ENCODE data around the gene ABHD16B.

Gene ABHD16B

GRCh38 chr20:63896264-63897105 is 35.2 kb downstream of the ABHD16B start:
- Histone ChIP-seq H3K4me3 (replicated peaks; ENCODE audit: low read depth, low read length) (peak overlapping the region; percentile 75), H3K27me3 (replicated peaks; ENCODE audit: control insufficient read depth, insufficient read depth, low read length) (no peaks in the 10 kb centered on the region), H3K36me3 (ENCODE audit: control insufficient read depth, insufficient read depth, low read length) (peaks cover 7% of the 10 kb centered on the region)
- no peak for TF ChIP-seq CTCF (IDR thresholded peaks at IDR 0.05; ENCODE audit: insufficient read depth, low read length, poor library complexity, severe bottlenecking)
- peak; percentile 57 for DNase-seq (ENCODE audit: extremely low read depth, insufficient read length)

GRCh38 chr20:63897978-63898561 is 36.8 kb downstream of the ABHD16B start:
- no peak overlapping the region for H3K4me3 ChIP-seq (replicated peaks; ENCODE audit: low read depth, low read length)
- no peak for TF ChIP-seq CTCF (IDR thresholded peaks at IDR 0.05; ENCODE audit: insufficient read depth, low read length, poor library complexity, severe bottlenecking)
- peaks cover 5% of the 10 kb centered on the region for H3K36me3 ChIP-seq (ENCODE audit: control insufficient read depth, insufficient read depth, low read length)
- no peaks in the 10 kb centered on the region for H3K27me3 ChIP-seq (replicated peaks; ENCODE audit: control insufficient read depth, insufficient read depth, low read length)
- no peak for DNase-seq (ENCODE audit: extremely low read depth, insufficient read length)

GRCh38 chr20:63898882-63899558 is 37.7 kb downstream of the ABHD16B start:
- Histone ChIP-seq H3K4me3 (replicated peaks; ENCODE audit: low read depth, low read length) (no peak overlapping the region), H3K27me3 (replicated peaks; ENCODE audit: control insufficient read depth, insufficient read depth, low read length) (no peaks in the 10 kb centered on the region), H3K36me3 (ENCODE audit: control insufficient read depth, insufficient read depth, low read length) (peaks cover 5% of the 10 kb centered on the region)
- no peak for DNase-seq (ENCODE audit: extremely low read depth, insufficient read length)
- TF ChIP-seq CTCF (IDR thresholded peaks at IDR 0.05; ENCODE audit: insufficient read depth, low read length, poor library complexity, severe bottlenecking), result no peak

GRCh38 chr20:63900413-63900812 is 39.1 kb downstream of the ABHD16B start:
- no peak for DNase-seq (ENCODE audit: extremely low read depth, insufficient read length)
- TF ChIP-seq CTCF (IDR thresholded peaks at IDR 0.05; ENCODE audit: insufficient read depth, low read length, poor library complexity, severe bottlenecking), result no peak
- H3K27me3 ChIP-seq (replicated peaks; ENCODE audit: control insufficient read depth, insufficient read depth, low read length), result no peaks in the 10 kb centered on the region

GRCh38 chr20:63903796-63904561 is 42.7 kb downstream of the ABHD16B start:
- no peak for DNase-seq (ENCODE audit: extremely low read depth, insufficient read length)
- H3K4me3 ChIP-seq (replicated peaks; ENCODE audit: low read depth, low read length), result no peak overlapping the region
- no peak for TF ChIP-seq CTCF (IDR thresholded peaks at IDR 0.05; ENCODE audit: insufficient read depth, low read length, poor library complexity, severe bottlenecking)
- peaks cover 4% of the 10 kb centered on the region for H3K36me3 ChIP-seq (ENCODE audit: control insufficient read depth, insufficient read depth, low read length)
- H3K27me3 ChIP-seq (replicated peaks; ENCODE audit: control insufficient read depth, insufficient read depth, low read length), result no peaks in the 10 kb centered on the region

More at GRCh38 chr20:63900413-63900812, 39.1 kb downstream of the ABHD16B start:
- no peak overlapping the region for H3K4me3 ChIP-seq (replicated peaks; ENCODE audit: low read depth, low read length)
- peaks cover 5% of the 10 kb centered on the region for H3K36me3 ChIP-seq (ENCODE audit: control insufficient read depth, insufficient read depth, low read length)
